Activated CD4-positive, CD25-positive, alpha-beta regulatory T cell treated with anti-CD3 and anti-CD28 coated beads, Interleukin-2, amount 50 U/mL, for 16 hours (primary cell): ENCODE data around the gene COX6B2.
A peak's percentile ranks its signal among the peaks of the same experiment; 100 is the strongest.
"Not testable (repeated sequence)": the region's sequence is repeated elsewhere in the genome, so short reads cannot be mapped to it uniquely, and the experiment has no call there.

Source experiments
- DNase-seq: peaks from one replicate; pipeline ENCODE4 v3.0.0-alpha.2; 2020; ENCODE audit warnings: low read depth, low spot score

COX6B2 gene, protein sequence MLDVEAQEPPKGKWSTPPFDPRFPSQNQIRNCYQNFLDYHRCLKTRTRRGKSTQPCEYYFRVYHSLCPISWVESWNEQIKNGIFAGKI

DNA sequence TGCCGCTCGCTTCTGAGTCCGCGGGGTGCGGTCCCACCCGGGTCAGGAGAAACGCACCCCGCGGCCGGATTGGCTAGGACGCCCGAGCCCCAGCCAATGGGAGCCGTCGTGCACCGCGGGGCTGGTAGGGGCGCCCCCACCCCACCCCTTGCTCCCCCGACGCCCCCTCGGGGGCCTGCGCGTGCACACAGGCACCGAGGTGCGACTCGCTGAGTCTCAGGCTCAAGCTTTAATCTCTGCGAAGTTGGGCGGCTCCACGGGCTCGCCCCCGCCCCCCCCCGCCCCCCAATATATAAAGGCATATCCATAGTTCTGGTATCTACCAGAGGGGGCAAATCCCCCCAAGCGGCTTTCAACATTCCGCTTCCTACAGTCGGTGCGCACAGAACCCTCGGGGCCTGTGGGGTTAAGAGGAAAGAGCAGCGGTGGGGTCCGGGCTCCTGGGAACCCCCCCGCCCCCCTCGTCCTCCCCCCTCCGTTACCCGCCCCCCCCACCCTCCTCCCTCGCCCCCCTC lies at the start of gene COX6B2:
Gene COX6B2 (minus strand): TSS at position 22 of the 515 bp plus-strand sequence. CDS start 198 bp downstream, outside the sequence.
- no peak for DNase-seq

DNA sequence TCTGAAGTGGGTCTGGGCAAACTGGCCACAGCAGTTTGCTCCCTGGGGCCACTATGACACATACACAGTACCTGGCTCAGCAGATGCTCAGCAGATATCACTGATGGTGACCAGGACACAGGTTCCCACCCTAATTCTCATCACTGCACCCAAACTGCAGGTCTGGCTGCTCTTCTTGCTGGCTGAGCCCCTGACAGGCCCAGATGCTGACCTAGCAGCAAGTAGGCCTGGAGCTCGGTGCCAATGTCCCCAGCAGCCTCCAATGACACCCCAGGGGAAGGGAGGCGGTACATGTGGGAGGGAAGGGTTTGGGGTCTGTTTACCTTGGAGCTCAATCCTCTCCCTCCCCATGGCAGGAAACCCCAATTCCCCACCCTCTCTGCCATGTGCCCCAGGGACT lies 48.0 kb upstream of the COX6B2 start:
- DNase-seq: no peak

DNA sequence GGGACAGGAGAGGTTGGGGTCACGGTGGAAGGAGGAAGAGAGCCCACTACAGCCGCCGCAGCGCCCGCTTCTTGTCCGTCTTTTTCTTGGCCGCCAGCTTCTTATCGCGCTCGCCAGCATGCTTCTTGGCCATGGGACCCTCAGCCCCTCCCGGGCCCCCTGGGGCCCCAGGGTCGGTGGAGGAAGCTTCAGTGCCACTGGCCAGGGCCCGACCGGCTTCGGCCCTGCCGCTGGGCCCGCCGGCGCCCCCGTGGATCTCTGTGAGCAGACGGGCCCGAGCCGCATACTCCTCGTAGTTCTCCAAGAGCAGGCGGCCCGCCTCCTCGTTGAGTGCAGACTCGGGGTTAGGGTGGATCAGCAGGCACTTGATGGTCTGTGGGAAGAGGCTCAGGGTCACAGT lies 46.9 kb upstream of the COX6B2 start:
- not testable (repeated sequence) for DNase-seq

DNA sequence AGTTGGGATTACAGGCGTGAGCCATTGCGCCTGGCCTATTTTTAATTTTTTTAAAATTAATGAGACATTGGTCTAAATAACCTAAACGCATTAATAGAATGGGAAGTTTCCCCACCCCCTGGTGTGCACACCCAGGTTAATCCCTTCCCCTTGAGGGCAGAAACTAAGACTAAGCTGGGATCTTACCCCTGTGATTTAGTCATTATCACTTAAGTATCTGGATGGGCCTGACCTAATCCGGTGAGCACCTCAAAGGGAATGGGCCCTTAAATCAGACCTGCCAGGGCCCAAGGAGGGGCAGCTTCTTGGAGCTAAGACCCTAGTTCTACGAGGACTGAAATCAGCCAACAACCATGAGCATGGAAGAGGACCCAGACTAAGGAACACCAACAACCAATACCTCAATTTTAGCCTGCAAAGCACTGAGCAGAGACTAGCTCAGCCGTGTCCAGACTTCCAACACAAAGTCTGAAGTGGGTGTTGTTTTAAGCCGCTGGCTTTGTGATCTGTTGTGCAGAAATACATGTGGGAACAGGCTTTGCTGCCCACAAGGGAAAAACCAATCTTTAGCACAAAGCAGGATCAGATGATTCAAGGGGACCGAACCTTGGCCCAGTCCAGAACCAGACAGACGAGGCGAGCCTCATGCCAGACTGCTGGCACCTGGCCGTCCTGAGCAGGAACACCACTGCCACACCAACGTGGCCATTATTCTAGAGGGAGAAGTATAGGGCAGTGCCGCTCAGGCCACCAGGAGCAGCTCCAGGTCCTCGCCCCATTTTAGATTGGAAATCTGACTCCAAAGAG lies 46.0 kb upstream of the COX6B2 start:
- DNase-seq: no peak

DNA sequence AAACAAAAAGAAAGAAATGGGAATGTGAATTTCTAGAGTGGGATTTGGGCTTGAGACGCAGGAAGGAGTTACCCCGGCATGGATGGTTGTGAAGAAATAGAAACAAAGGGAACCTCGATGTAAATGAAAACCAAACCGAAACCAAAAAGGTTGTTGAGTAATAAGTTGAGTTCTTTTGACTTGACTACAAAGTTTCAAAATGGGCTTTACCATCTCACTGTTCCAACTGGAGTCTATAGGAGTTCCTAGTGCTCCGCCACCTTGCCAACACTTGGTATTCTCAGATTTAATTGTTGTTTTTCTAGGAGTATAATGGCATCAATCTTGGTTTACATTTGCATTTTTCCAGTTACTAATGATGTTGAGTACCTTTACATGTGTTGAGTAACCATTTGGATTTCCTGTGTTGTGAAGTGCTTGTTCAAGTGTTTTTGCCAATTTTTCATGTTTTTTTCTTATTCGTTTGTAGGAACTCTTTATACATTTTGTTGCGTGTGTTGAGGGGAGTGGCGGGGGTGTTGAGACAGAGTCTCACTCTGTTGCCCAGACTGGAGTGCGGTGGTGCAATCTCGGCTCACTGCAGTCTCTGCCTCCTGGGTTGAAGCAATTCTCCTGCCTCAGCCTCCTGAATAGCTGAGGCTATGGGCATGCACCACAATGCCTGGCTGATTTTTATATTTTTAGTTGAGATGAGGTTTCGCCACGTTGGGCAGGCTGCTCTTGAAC lies 43.8 kb upstream of the COX6B2 start:
- no peak for DNase-seq

DNA sequence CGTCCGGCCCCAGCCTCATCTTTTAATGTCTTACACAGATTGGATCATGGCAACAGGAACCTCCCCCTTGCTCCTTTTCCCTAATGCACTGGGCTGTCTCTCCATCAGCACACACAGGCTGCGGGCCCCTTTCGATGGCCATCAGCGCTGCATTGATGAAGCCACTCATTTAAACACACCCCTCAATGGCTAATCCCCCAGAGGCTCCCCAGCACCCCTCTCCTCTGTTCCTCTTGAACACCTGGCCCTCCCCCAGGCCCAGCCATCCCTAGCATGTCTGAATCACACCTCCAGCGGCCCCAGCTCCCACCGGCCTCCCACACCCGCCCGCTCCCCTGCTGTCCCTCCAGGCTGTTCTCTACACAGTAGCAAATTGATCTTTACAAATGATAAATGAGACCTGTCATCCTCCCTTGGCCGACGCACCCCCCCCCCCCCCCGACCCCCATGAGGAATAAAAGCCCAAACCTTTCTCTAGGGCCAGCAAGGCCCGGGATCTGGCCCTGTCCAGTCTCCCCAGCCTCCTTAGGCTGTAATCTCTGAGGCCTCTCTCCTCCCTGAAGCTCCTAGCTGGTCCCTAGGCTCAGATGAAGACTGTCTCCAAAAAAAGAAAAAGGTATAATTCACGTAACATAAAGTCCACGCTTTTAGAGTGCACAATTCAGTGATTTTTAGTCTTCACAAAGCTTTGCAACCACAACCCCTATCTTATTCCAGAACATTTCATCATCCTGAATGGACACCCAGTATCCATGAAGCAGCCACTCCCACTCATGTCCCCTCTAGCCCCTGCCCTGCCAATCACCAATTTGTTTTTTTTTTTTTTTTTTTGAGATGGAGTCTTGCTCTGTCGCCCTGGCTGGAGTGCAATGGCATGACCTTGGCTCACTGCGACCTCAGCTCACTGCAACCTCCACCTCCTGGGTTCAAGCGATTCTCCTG lies 38.6 kb upstream of the COX6B2 start:
- DNase-seq: no peak

DNA sequence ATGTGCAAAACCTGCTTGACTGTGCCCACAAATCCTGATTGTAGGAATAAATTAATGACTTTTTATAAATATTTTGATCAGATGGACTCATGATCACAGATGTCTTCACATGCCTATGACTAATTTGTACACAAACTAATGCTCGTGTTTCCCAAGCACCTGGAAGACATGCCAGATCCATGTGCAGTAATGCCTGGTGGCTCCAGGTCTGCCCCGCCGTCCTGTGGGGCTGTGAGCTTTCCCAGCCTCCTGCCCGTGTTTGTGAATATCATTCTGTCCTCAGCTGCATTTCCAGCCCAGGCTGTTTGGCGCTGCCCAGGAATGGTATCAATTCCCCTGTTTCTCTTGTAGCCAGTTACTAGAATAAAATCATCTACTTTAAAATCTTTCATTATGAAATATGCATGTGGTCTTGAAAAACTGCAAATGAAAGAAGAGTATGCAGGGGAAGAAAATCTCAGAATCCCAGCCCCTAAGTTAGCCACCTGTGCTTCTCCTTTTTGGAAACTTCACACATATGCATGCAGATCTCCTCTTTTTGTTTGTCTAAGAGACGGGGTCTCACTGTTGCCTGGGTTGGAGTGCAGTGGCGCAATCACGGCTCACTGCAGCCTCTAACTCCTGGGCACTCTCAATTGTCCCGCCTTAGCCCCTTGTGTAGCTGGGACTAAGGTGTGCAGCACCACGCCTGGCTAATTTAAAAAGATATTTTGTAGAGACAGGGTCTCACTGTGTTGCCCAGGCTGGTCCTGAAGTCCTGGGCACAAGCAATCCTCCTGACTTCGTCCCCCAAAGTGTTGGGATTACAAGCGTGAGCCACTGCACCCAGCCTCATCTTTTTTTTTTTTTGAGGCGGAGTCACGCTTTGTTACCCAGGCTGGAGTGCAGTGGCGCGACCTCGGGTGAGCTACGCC lies 37.4 kb upstream of the COX6B2 start:
- DNase-seq: no peak

DNA sequence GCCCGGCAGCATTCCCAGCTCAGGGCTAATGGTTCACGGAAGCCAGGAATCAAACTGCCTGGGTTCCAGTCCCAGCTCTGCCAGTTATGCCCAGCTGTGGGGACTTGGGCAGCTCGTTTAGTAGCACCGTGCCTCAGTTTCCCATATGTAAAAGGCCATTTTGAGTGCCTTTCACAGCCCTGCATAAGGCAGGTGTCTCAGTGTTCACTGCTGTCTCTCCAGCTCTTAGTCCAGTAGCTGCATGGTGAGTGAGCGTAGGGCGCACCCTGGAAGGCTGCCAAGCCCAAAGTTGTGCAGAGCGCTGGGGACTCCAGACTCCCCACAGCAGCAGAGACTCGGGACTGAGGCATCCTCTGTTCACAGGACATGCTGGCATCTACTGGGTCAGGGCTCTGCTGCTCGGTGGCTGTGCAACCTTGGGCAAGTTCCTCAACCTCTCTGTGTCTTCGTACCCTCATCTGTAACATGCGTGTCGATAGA lies 36.7 kb upstream of the COX6B2 start:
- DNase-seq: no peak

DNA sequence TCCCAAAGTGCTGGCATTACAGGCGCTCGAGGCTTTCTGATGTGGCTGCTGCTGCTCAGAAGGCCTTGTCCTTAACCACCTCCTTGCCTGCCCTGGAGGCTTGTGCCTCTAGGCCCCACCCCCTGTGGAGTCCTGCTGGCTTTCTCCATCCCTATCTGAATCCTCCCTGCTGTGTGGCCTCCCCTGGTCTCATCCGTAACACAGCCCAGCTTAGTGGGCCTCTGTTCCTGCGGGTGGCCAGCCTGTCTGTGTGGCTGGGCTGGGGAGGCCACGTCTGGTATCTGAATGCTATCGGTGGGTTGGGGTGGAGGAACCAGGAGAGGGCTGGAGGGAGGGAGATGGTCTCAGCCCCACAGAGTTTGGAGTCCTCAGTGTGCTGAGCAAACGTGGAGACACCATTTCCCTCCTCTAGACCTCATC lies 36.0 kb upstream of the COX6B2 start:
- no peak for DNase-seq

DNA sequence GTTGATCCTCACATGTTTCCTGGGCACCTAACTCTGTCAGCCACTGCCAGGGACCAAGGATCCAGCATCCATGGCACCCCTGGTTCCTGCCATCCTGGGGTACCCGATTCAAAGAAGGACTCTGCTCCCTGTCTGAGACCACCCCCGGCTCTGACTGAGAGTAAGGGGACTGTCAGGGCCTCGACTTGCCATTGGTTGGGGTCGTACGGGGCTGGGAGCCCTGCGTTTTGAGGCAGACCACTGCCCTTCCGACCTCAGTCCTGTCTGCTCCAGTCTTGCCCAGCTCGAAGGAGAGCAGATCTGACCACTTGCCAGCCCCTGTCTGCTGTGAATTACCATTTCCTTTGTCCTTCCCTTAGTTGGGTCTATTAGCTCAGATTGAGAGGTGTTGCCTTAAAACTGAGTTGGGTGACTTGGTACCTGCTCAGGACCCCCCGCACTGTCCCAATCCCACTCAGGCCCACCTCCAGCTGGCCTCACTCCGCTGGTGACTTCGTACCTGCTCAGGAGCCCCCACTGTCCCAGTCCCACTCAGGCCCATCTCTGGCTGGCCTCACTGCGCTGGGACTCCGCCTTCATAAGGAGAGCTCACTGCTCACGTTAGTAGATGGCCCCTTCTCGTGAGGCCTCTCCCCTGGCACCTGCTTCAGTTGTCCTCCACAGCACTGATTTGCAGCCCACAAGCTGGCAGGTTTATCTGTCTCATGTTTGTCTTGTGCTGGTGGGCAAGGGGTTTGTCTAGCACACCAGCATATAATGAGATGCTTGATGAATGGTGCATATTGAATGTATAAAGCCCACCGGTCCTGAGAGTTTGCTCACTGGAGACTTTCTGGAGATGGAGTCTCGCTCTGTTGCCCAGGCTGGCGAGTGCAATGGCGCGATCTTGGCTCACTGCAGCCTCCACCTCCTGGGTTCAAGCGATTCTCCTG lies 35.1 kb upstream of the COX6B2 start:
- no peak for DNase-seq

DNA sequence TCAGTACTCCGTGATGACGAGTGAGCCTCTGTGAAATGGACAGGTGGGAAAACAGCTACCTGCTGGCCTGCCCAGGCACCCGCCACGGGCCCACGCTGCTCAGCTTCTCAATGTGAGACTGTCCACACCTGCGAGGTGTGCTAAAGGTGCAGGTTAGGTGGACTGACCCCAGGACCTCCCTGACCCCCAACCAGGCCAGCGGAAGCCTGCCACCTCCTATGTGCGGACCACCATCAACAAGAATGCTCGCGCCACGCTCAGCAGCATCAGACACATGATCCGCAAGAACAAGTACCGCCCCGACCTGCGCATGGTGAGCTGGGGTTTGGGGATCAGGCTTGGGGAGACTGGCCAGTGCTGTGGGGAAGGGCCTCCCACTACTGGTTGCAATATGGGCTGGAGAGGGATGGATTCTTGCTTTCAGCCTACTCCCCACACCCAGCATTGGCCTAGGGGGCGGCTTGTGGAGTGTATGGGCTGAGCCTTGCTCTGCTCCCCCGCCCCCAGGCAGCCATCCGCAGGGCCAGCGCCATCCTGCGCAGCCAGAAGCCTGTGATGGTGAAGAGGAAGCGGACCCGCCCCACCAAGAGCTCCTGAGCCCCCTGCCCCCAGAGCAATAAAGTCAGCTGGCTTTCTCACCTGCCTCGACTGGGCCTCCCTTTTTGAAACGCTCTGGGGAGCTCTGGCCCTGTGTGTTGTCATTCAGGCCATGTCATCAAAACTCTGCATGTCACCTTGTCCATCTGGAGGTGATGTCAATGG lies 33.4 kb upstream of the COX6B2 start:
- DNase-seq: no peak

DNA sequence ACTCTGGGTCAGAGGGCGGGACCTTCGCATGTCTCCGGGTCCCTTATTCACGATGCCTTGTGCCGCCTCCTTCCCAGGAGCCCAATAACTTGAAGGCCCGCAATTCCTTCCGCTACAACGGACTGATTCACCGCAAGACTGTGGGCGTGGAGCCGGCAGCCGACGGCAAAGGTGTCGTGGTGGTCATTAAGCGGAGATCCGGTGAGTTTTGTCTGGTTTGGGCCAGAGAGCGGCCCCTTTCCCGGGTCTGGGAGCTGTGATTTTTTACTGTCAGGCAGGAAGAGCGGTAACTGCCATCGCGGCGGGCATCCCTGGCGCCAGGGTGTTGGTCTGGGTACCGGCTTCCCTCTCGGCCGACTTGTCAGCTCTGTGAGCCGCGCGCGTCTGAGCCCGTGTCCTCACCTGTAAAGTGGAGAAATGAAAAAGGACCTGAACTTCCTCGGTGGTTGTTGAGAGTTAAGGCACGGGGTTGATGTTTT lies 32.0 kb upstream of the COX6B2 start:
- no peak for DNase-seq

DNA sequence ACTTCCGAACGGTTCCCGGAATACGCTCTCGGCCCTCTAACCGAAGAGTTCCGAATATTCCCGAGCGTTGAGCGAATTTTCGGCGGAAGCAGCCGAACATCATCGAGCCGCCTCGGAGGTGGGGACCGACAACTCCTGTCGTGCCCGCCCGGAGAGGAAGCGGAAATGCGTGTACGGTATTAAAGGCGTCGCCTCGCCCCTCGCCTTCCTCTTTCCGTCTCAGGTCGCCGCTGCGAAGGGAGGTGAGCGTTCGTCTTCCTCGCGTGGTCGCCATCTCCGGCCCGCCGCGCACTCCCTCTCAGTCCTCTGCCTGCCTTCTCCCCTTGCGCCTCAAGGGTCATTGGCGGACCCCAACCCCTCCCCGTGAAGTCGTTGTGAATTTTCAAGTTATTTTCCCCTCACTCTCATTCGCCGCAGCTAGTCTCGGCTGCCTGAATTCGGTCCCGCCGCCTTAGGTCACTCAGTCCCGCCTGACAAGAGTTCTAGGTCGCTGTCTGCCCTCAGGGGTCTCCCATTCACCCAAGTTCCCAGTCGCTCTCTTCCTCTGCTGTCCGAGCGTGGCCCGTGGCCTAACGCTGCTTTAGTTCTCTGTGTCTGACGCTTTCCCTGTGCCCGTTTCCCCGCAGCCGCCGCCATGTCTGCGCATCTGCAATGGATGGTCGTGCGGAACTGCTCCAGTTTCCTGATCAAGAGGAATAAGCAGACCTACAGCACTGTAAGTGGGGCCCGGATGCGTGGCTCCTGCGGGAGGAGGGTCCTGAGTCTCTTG lies 31.4 kb upstream of the COX6B2 start, which contains the start of gene RPL28:
Gene RPL28 (plus strand): TSS at position 209 of the 769 bp plus-strand sequence. CDS start 426 bp downstream, at position 635.
- peak; percentile 98 for DNase-seq

DNA sequence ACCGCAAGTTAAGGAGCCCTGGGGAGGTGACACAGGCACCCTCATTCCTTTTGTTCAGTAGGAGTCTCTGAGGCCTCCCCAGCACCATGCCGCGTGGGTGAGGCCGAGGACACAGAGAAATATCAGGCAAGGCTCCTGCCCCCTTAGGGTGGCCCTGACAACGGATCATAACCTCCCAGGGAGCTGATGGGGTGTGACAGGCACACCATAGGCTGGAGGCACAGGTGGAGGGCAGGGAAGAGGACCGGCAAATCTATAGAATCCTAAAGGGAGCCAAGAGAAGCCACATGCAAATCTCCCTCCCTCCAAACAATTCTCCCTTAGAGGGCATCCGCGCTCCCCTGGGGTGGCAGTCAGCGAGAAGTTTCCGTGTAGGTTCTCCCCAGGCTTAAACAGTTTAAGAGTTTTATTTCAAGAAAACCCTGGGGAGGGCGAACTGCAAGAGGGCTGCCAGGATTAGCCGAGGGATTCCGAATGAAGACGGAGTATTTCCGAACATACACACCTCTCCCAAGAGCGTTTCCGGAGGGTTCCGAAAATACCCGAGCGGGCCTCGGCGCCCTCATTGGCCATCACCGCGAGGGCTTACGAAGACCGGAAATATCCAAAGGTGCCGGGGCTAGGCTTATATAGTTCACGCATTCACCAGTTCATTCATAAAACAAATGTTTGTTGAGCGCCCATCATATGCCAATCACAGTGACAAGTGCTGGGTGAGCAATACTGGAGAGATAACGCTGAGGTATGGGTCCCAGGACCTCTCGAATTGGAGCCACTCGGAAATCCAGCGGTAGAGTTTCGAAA lies 30.6 kb upstream of the COX6B2 start:
- DNase-seq: peak; percentile 89

DNA sequence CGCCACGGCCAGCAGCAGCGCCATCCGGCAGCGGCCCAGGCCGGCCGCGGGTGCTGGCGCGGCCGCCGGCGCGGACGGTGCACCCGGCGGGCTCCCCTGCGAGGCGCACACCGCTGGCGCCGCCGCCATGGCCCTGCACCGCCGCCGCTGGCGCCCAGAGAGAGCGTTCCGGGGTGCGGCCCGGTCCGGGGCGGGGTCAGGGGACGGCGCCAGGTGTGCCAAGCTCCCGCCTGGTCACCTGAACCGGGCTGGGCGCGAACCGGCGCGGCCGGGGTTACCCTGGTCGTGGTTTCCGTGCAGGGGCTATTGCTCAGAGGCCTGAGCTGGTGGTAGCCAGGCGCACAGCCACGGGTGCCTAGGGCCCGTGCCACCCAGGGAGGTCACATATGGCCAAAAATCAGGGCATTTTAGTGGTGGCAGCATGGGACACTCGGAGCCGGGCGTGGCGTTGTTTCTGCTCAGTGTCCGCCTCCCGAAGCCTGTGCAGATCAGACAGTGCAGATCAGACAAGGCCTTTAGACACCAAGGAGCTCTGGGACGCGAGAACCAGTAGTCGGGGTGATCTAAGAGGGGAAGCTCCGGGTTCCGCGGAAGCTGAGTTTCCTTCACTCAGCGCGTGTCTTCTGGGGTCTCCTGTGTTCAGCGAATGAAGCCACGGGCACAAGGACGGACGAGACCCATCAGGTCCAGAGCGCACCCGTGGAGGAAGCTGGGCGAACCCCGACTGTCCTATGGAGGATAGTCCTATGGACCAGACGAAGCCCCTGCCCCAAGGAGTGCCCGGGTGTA lies 29.8 kb upstream of the COX6B2 start, which contains the start of gene TMEM238:
Gene TMEM238 (minus strand): TSS at position 162 of the 789 bp plus-strand sequence. CDS start 33 bp downstream, at position 129.
- DNase-seq: no peak
